PFSK-1 (cell line): ENCODE data around the gene PLEKHM2.

ENCODE experiments used
- FOXP2 ChIP-seq: optimal IDR thresholded peaks from 2 replicates; pipeline ENCODE3; 2011; ENCODE audit warnings: borderline replicate concordance, control low read depth, inconsistent platforms; ENCODE audit not compliant: insufficient read depth; ENCODE audit errors: extremely low read length, extremely low read depth
- POLR2AphosphoS5 ChIP-seq: IDR thresholded peaks from 2 replicates; pipeline ENCODE4 v1.6.1; 2012; ENCODE audit warnings: low read depth, mild to moderate bottlenecking, control low read depth, low read length, moderate library complexity
- REST ChIP-seq, 2 experiments: IDR thresholded peaks; 2 replicates each; pipeline versions ENCODE4 v1.6.1 to v1.8.0; 2011 to 2012; ENCODE audit warnings: low read depth in 2 of 2, low read length in 2 of 2, control low read depth in 1 of 2, inconsistent platforms in 1 of 2, mild to moderate bottlenecking in 1 of 2, moderate library complexity in 1 of 2; ENCODE audit not compliant: insufficient read depth in 1 of 2
- SIN3A ChIP-seq: IDR thresholded peaks from 2 replicates; pipeline ENCODE4 v1.6.1; 2012; ENCODE audit warnings: mild to moderate bottlenecking, low read length, moderate library complexity, borderline replicate concordance; ENCODE audit not compliant: insufficient read depth
- TAF1 ChIP-seq: IDR thresholded peaks from 2 replicates; pipeline ENCODE4 v1.6.1; 2012; ENCODE audit warnings: low read length, control low read depth, borderline replicate concordance; ENCODE audit not compliant: insufficient read depth

The PLEKHM2 gene

GRCh38 chr1:15678578-15678977, 5.5 kb upstream of the PLEKHM2 start:
- no peak for TF ChIP-seq SIN3A
- TF ChIP-seq FOXP2 = no peak
- no peak for TF ChIP-seq TAF1
- no peak for TF ChIP-seq POLR2AphosphoS5

- TF ChIP-seq TAF1 (no peak), FOXP2 (no peak), POLR2AphosphoS5 (no peak), SIN3A (no peak), REST (IDR thresholded peaks at IDR 0.05; ENCODE audit: insufficient read depth in 1 of 2, low read depth in 2 of 2, low read length in 2 of 2) (no peak)
These were observed 4.0 kb upstream of the PLEKHM2 start for GRCh38 chr1:15680131-15680530.

GRCh38 chr1:15680561-15681348, 3.4 kb upstream of the PLEKHM2 start:
- TF ChIP-seq FOXP2 (no peak), POLR2AphosphoS5 (no peak), REST (IDR thresholded peaks at IDR 0.05; ENCODE audit: insufficient read depth in 1 of 2, low read depth in 2 of 2, low read length in 2 of 2) (no peak), SIN3A (no peak), TAF1 (no peak)

DNA sequence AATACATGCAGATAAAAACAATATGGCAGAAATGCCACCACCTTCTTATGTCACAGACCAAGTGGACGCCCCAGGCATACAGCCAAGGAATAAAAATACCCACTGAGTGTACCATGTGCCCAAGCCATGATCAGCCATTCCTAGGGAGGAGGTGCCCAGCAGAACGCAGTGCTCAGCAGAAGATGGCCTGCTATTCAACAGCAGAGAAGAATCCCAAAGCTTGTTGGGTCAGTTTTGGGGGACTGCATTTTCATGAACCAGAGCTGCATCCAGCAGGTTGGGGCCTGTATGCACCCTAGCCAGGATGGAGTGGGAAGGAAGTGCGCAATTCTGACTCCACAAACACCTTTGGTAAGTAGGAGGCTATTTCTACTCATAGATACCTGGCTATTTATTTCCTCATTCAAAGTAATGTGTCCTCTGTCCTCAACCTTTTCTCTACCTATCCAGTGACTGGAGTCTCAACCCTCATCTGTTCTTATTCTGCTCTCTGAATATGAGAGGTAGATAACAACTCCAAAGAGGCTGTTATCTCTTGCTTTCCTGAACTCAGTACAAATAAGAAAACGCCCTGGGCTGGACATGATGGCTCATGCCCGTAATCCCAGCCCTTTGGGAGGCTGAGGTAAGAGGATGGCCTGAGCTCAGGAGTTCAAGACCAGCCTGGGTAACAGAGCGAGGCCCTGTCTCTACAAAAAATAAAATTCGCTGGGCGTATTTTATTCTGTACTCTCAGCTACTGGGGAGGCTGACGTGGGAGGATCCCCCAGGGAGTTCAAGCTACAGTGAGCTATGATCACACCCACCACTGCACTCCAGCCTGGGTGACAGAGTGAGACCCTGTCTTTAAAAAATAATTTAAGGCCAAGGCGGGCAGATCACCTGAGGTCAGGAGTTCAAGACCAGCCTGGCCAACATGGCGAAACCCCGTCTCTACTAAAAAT, 2.5 kb upstream of the PLEKHM2 start:
- TF ChIP-seq POLR2AphosphoS5 (no peak), FOXP2 (no peak)

DNA sequence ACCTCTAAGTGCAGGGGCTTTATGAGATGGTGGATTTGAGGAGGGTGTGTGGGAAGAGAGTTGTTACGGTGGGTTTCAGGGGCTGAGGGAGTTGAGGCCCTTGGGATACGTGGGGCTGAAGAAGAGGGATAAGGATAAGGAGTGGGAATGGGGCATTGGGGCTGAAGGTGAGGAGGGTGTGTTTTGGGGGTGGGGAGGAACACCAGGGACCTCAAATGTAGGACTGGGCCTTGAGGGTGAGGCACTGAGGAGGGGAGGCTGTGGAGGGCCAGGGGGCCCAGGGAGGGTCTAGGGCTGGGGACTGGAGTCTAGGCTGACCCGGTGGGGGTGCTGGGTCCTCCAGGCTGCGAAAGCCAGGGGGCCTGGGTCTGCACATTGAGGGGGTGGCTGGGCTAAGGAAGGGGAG, 1.2 kb upstream of the PLEKHM2 start:
- TF ChIP-seq SIN3A (no peak), POLR2AphosphoS5 (no peak)

- TF ChIP-seq TAF1 (no peak), POLR2AphosphoS5 (no peak)
These were observed 628 bp upstream of the PLEKHM2 start for GRCh38 chr1:15683345-15684039.

DNA sequence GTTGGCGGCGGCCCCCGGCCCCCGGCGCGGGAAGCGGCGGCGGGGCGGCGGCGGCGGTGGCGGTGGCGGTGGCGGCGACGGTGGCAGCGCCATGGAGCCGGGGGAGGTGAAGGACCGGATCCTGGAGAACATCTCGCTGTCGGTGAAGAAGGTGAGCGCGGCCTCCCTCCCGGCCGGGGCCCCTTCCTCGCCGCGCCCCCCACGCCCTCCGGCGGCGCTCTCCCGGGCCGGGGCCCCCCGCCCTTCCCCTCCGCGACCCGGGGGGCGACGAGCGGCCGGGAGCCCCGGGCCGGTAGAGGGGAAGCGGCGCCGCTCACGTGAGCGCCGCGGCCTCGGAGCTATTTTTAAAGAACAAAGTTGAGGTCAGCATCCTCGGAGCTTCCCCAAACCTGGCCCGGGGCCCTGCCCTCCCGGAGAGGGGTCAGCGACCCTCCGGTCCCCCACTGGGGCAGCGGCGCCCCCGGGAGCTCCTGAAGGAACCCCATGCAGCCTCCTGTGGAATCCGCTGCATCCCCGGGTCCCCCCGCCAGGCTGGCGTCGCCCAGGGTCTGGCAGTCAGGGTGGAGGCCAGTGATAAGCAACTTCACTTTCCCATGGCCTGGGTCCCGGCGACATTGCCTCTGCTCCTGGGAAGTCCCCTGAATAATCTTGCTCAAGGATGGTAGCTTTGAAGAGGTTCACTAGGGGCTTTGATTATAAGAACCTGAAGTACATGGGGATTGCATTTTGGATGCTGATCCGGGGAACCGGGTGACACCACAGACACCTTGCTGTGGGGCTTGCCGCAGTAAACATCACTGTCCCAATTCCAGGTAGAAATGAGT, 560 bp downstream of the PLEKHM2 start:
- TF ChIP-seq POLR2AphosphoS5 = no peak
- no peak for TF ChIP-seq REST (IDR thresholded peaks at IDR 0.05; ENCODE audit: insufficient read depth in 1 of 2, low read depth in 2 of 2, low read length in 2 of 2)
- TF ChIP-seq TAF1 = no peak
- TF ChIP-seq FOXP2 = no peak
- no peak for TF ChIP-seq SIN3A
